AG08396 (cell line): Measurements from ENCODE around the gene CDKN3.
"Not testable (repeated sequence)": the region's sequence is repeated elsewhere in the genome, so short reads cannot be mapped to it uniquely, and the experiment has no call there.

Experiments used
- DNase-seq: peaks from one replicate; pipeline ENCODE4 v3.0.0; 2012; ENCODE audit warnings: low spot score, mixed read lengths

The CDKN3 gene

GRCh38 chr14:54424479-54424901 lies 27.7 kb downstream of the CDKN3 start:
- DNase-seq = no peak

GRCh38 chr14:54425068-54425467 lies 28.3 kb downstream of the CDKN3 start:
- DNase-seq = no peak

DNA sequence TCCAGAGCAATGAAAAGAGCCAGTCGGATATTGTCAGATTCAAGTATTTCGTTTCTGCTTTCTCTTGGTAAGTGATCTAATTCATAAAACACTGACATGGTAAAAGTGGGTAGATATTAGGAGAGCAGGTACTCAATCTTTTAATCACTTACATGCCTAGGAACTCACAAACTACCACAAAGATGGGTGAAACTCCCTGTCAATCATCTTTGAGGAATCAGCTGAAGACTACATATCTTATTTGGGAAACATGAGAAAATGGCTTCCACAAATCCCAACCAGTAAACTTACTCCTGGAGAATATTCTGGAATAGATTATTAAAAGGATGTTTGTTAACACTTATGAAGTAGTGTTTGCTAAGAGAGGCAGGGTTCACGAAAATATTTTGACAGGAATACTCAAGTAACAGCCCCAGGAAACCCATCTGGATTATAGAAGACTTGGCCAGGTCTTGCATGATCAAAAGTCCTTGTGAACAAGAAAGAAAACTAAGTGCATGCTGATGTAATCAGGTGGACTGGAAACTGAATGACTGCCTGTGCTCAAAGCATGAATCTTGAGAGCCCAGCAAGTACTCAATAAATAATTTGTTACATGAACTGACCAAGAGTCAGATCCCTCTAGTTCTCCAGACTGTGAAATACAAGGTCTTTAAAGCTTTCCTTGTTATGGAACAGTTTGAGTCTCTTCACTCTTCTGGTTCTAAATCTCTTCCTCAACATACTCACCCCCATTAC lies 28.9 kb downstream of the CDKN3 start:
- DNase-seq = no peak

GRCh38 chr14:54427871-54428270 lies 31.1 kb downstream of the CDKN3 start:
- no peak for DNase-seq

DNA sequence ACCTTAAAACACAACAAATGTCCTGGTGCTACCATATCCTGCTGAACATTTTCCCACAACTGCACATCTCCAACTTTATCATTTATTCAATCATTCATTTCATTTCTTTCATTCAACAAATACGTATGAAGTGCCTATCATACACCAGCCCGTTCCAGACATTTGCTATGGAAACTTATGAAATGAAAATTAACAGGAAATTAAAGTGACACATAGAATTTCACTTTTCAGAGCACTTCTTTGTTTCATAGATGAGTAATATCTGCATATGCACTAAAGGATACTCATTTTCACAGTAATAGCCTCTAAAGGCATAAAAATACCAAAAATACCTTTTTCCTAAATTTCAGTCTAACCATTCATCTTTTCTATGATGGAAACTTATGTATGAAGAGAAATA lies 31.7 kb downstream of the CDKN3 start:
- no peak for DNase-seq

- DNase-seq = peak; percentile 37
These were observed 38.7 kb downstream of the CDKN3 start for GRCh38 chr14:54435500-54435981.

DNA sequence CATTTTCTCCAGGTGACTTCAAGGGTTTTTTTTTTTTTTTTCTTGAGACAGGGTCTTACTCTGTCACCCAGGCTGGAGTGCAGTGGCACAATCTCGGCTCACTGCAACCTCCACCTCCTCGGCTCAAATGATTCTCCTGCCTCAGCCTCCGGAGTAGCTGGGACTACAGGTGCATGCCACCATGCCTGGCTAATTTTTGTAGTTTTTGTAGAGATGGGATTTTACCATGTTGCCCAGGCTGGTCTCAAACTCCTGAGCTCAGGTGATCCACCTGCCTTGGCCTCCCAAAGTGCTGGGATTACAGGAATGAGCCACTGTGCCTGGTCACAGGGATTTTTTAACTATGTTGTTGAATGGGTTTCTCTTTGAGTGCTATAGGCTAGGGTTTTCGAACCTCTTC lies 41.1 kb downstream of the CDKN3 start:
- DNase-seq = not testable (repeated sequence)

DNA sequence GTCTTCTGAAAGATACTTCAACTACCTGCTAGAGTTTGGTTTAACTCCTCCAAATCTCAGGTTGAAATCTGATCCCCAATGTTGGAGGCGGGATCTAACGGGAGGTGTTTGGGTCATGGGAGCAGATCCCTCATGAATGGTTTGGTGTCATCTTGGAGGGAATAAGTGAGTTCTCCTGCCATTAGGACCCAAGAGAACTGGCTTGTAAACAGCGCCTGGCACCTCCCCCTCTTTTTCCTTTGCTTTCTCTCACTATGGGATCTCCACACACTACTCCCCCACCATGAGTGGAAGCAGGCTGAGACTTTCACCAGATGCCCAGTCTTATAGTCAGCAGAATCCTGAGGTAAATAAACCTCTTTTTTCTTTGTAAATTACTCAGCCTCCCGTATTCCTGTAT lies 41.9 kb downstream of the CDKN3 start:
- DNase-seq = no peak

DNA sequence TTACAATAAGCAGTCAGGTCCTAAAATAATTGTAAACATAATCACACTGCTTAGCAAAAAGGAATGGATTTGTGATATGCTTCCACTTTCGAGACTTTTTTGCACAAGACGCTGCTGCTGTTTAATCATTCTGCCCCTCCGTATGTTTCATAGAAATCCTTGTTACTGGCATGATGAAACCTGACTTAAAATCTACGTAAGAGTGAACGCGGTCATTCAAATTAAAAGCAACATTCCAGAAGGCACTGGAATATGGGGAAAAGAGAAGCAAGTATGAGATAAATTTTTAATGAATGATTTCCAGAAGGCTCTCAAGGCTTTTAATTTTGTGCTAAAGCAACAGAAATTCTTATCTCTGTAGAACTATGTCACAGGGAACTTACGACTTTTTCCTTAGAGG lies 43.2 kb downstream of the CDKN3 start:
- no peak for DNase-seq

GRCh38 chr14:54440476-54440872 lies 43.7 kb downstream of the CDKN3 start:
- DNase-seq = no peak

GRCh38 chr14:54440873-54441868 lies 44.4 kb downstream of the CDKN3 start, which contains the start of gene CNIH1:
Gene CNIH1, minus strand, starts transcription at chr14:54441374. Its CDS starts 47 bp downstream, at chr14:54441327.
- DNase-seq = peak; percentile 99

DNA sequence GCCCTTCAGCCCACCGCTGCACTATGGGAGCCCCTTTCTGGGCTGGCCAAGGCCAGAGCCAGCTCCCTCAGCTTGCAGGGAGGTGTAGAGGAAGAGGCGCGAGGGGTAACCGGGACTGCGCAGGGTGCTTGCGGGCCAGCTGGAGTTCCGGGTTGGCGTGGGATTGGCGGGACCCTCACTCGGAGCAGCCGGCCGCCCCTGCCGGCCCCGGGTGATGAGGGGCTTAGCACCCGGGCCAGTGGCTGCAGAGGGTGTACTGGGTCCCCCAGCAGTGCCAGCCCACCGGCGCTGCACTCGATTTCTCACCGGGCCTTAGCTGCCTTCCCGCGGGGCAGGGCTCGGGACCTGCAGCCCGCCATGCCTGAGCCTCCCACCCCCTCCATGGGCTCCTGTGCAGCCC lies 46.2 kb downstream of the CDKN3 start:
- not testable (repeated sequence) for DNase-seq

DNA sequence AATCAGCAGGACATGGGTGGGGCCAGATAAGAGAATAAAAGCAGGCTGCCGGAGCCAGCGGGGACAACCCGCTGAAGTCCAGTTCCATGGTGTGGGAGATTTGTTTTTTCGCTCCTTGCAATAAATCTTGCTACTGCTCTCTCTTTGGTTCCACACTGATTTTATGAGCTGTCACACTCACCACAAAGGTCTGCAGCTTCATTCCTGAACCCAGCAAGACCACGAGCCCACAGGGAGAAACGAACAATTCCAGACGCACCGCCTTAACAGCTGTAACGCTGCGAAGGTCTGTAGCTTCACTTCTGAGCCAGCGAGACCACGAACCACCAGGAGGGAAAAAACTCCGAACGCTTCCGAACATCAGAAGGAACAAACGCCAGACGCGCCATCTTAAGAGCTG lies 47.2 kb downstream of the CDKN3 start:
- DNase-seq = no peak

DNA sequence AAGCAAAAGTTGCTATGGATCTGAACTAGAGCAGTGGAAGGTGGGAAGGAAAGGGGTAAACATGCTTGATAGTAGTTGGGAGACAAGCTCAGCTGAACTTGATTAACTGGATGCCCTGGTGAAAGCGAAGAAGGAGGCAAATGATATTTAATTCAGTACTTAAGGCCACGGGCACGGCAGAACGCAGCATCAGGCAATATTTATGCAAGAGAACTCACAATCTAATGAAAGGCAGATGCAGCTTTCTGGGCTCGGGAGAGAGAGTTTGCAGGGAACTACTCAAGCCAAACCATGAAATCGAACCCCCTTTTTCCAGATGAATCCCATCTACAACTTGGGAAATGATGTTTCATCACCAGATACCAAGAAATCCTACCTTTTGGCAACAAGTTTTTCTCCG lies 47.9 kb downstream of the CDKN3 start:
- DNase-seq = no peak

- no peak for DNase-seq
These were observed 49.4 kb downstream of the CDKN3 start for GRCh38 chr14:54446161-54446693.

GRCh38 chr14:54447231-54447692 lies 50.5 kb downstream of the CDKN3 start:
- no peak for DNase-seq

DNA sequence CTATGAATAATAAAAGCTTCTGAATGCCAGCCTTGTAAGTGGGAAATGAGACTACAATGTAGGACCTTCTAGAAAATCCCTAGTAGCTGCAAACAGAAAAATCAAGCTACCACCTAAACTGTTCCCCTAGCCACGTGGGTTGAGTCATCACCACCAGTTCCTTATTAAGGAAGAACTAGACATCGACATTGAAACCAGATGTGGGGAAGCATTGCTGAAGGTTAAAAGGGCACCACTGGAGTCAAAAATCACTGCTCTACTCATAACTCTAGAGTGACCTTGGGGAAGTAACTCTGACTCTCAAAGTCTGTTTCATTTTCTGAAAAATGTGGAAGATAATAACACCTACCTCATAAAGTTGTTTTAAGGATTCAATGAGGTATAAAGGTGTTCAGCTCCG lies 53.7 kb downstream of the CDKN3 start:
- peak; percentile 36 for DNase-seq

DNA sequence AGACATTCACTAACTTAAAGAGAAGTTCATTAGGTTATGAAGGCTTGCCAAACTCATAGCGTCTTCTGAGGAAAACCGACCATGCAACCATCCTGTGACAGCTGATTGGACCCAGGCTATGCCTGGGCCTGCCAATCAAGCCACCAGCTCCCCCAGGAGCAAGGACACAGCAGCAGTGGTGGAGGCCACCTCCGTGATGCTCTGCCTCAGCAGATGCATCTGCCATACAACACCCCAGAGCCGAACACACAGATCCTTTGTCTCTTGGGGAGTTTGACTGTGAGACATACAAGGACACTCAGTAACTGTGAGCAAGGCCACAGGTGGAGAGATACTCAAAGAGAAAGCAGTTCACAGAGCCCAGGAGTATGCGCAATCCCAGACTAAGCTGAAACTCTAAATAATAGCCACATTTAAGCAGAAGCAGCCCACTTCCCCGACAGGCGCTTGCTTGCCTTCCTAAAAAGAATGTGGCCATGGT lies 54.4 kb downstream of the CDKN3 start:
- DNase-seq = no peak

GRCh38 chr14:54451961-54452360 lies 55.2 kb downstream of the CDKN3 start:
- no peak for DNase-seq

DNA sequence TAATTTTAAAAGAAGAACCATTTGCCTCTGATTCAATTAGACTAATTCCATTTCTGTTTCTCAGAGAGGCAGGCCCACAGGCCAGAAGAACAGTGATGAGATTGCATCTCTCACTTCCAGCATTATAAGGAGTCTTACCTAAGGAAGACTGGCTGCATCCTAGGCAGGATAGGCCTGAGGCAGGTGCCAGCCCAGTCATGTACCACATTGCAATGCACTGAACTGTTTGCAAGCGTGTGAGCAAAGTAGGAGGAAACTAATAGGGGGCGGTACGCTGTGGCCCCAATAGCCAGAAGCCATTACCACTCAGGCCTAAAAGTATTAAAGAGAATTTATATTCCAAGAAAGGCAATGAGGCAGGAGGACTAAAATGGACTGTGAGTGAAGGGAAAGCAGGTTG lies 56.4 kb downstream of the CDKN3 start:
- no peak for DNase-seq

GRCh38 chr14:54453990-54454389 lies 57.2 kb downstream of the CDKN3 start:
- peak; percentile 32 for DNase-seq

- no peak for DNase-seq
These were observed 58.6 kb downstream of the CDKN3 start for GRCh38 chr14:54455363-54455762.
